ENCODE measurements around the gene TMEM11.

The TMEM11 gene

DNA sequence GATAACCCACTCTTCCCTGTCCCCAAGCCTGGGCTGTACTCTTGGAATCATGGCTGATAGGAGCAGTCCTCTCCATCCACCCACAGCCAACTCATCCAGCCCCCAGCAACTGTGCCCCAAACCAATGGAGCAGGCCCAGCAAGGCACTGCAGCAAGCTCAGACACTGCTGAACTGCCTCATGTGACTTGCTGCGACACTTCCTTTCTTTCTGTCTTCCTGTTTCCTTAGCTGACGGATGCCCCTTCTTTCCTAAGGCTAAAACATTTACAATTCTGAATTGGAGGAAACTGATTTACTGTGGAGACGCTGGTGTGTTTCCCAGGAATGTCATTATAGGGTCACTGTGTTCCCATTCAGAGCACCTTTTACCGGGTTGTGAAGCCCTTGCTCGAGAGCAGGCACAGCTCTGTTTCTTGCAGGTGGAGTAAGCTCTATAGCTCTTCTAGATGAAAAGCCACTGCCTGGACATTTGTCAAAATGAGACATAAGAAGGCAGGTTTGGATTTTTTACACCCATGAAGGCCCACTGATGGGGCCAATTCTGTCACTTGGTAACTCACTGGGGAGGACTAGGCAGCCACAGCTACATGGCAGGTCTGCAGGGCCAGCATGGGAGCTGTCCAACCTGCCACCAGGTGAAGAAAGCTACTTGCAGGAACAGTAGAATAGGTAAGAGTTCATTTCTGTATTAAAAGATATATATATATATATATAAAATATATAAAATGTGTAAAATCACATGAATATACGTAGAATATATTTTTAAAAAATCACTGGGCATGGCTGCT lies 27.4 kb downstream of the TMEM11 start:
- Histone ChIP-seq H3K9ac (no peak overlapping the region), H3K79me2 (no peaks in the 10 kb centered on the region), H3K9me3 (ENCODE audit: control insufficient read depth, low read length) (no peaks in the 10 kb centered on the region), H3K4me2 (ENCODE audit: low read length) (no peak overlapping the region), H3K36me3 (ENCODE audit: control insufficient read depth, insufficient read depth, low read length) (no peaks in the 10 kb centered on the region), H2AFZ (no peak overlapping the region), H3K27me3 (ENCODE audit: control insufficient read depth, insufficient read depth, low read length) (no peaks in the 10 kb centered on the region), H3K27ac (peak overlapping the region; percentile 27), H3K4me3 (ENCODE audit: low read depth, low read length) (no peak overlapping the region), H3K4me1 (no peaks in the 10 kb centered on the region)
- TF ChIP-seq, protein P1, sequence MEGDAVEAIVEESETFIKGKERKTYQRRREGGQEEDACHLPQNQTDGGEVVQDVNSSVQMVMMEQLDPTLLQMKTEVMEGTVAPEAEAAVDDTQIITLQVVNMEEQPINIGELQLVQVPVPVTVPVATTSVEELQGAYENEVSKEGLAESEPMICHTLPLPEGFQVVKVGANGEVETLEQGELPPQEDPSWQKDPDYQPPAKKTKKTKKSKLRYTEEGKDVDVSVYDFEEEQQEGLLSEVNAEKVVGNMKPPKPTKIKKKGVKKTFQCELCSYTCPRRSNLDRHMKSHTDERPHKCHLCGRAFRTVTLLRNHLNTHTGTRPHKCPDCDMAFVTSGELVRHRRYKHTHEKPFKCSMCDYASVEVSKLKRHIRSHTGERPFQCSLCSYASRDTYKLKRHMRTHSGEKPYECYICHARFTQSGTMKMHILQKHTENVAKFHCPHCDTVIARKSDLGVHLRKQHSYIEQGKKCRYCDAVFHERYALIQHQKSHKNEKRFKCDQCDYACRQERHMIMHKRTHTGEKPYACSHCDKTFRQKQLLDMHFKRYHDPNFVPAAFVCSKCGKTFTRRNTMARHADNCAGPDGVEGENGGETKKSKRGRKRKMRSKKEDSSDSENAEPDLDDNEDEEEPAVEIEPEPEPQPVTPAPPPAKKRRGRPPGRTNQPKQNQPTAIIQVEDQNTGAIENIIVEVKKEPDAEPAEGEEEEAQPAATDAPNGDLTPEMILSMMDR (IDR thresholded peaks at IDR 0.05), result no peak

DNA sequence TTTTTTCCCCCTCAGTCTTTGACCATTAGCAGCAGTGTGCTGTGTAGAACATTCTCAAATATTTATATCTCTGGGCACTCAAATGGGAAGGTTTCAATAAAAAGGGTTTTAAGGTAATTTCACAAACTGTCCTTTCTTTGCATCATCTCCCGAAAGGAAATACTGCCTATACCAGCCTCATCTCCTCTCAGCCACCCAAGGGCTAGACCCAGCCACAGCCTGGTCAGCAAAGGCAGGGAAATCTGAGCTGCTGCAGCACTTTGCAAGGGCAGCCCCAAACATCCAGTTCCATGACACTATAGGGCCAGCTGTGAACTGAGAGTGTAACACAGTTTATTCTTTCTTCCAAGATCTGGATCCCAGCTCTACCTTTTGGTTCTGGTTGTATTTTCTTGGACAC lies 28.9 kb downstream of the TMEM11 start:
- Histone ChIP-seq H3K9me3 (ENCODE audit: control insufficient read depth, low read length) (no peaks in the 10 kb centered on the region), H3K27ac (no peak overlapping the region), H3K4me2 (ENCODE audit: low read length) (no peak overlapping the region), H3K79me2 (peaks cover 2% of the 10 kb centered on the region), H3K4me1 (no peaks in the 10 kb centered on the region), H3K9ac (no peak overlapping the region), H3K4me3 (ENCODE audit: low read depth, low read length) (no peak overlapping the region), H2AFZ (no peak overlapping the region), H3K36me3 (ENCODE audit: control insufficient read depth, insufficient read depth, low read length) (no peaks in the 10 kb centered on the region), H3K27me3 (ENCODE audit: control insufficient read depth, insufficient read depth, low read length) (no peaks in the 10 kb centered on the region)
- TF ChIP-seq, protein P1 (IDR thresholded peaks at IDR 0.05), result no peak

- Histone ChIP-seq H3K4me3 (ENCODE audit: low read depth, low read length) (no peak overlapping the region), H3K27ac (no peak overlapping the region), H3K9me3 (ENCODE audit: control insufficient read depth, low read length) (no peaks in the 10 kb centered on the region), H2AFZ (no peak overlapping the region), H3K79me2 (peaks cover 2% of the 10 kb centered on the region), H3K27me3 (ENCODE audit: control insufficient read depth, insufficient read depth, low read length) (no peaks in the 10 kb centered on the region), H3K4me2 (ENCODE audit: low read length) (no peak overlapping the region), H3K36me3 (ENCODE audit: control insufficient read depth, insufficient read depth, low read length) (no peaks in the 10 kb centered on the region), H3K9ac (no peak overlapping the region), H3K4me1 (no peaks in the 10 kb centered on the region)
- TF ChIP-seq, protein P1 (IDR thresholded peaks at IDR 0.05), result no peak
Observed at GRCh38 chr17:21184570-21184969, 29.4 kb downstream of the TMEM11 start.

DNA sequence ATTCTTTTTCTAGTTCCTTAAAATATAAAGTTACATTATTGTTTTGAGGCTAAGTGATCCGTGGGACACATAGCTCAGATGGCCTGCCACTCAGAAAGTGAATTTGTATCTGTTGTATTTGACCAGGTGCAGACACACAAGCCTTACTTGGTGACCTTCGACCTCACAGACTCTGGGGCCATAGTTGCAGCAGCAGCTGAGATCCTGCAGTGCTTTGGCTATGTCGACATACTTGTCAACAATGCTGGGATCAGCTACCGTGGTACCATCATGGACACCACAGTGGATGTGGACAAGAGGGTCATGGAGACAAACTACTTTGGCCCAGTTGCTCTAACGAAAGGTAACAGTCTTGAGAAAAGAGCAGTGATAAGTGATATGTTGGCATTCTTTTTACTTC lies 30.5 kb downstream of the TMEM11 start:
- no peak overlapping the region for H3K4me3 ChIP-seq (ENCODE audit: low read depth, low read length)
- H3K9ac ChIP-seq, result no peak overlapping the region
- no peak overlapping the region for H3K27ac ChIP-seq
- H3K4me1 ChIP-seq, result no peaks in the 10 kb centered on the region
- H2AFZ ChIP-seq, result no peak overlapping the region
- no peaks in the 10 kb centered on the region for H3K36me3 ChIP-seq (ENCODE audit: control insufficient read depth, insufficient read depth, low read length)
- no peaks in the 10 kb centered on the region for H3K27me3 ChIP-seq (ENCODE audit: control insufficient read depth, insufficient read depth, low read length)
- TF ChIP-seq, protein P1 (IDR thresholded peaks at IDR 0.05), result no peak
- peaks cover 2% of the 10 kb centered on the region for H3K79me2 ChIP-seq
- no peaks in the 10 kb centered on the region for H3K9me3 ChIP-seq (ENCODE audit: control insufficient read depth, low read length)
- no peak overlapping the region for H3K4me2 ChIP-seq (ENCODE audit: low read length)
